GM19438 (cell line): ENCODE data around the gene CCN5.
"Not testable (repeated sequence)": the region's sequence is repeated elsewhere in the genome, so short reads cannot be mapped to it uniquely, and the experiment has no call there.

Source experiments
- ATAC-seq: cut with Tn5 transposase; IDR thresholded peaks from one replicate; pipeline ENCODE4 v1.9.1; 2021; ENCODE audit warnings: low read depth; ENCODE audit not compliant: unreplicated experiment

Gene CCN5

GRCh38 chr20:44694159-44694558 lies 21.0 kb upstream of the CCN5 start:
- no peak for ATAC-seq

DNA sequence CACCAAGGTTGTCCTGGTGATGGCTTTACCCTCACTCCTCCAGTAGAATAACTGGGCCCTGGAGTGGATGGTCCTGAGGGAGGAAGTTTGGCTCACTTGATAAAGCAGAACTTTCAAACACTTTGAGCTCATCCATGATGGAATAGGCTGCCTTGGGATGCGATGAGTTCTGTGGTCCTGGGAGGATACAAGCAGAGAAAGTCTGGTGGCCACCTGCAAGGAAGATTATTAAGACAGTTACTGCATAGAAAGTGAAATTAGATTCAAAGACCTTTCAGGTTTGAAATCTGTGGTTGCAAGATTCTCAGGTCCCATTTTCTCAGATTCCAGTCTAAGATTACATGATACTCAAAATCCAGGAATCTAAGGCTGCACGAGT lies 19.9 kb upstream of the CCN5 start:
- ATAC-seq, result no peak

DNA sequence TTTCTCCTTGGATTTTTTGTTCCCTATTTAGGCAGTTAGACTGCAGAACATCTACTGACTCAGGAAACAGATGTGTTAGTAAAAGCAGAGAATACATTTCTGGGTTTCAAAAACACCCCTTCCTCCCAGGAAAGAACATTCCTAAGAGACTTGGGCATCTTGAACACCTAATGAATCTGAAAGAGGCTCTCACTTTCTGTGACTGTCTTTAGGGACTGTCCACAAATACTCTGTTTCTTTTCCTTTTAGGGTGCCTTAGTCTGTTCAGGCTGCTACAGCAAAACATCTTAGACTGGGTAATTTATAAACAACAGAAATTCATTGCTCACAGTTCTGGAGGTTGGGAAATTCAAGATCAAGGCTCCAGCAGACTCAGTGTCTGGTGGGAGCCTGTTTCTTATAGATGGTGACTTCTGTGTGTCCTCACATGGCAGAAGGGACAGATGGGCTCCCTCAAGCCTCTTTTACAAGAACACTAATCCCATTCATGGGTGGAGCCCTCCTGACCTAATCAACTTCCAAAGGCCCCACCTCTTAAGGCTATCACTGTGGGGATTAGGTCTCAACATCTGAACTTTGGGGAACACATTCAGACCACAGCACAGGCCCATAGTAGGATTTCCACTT lies 19.4 kb upstream of the CCN5 start:
- no peak for ATAC-seq

DNA sequence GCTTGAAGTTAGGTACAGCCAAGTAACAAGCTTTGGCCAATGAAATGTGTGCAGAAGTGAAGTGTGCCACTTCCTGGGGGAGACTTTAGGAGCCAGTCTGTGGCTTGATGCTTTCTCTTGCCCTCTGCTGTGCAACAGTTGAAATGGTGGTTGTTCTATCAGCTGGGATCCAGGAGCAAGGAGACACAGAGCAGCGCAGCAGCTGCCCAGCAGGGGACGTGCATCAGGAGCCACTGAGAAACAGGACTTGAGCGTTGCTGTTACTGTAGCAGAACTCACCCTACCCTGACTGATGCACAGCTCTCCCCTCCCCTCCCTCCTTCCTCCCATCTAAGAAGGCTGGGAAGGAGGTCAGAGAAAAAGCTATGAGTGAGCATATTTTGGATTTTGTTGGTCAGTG lies 18.9 kb upstream of the CCN5 start:
- ATAC-seq, result no peak

GRCh38 chr20:44697041-44697440 lies 18.1 kb upstream of the CCN5 start:
- ATAC-seq, result not testable (repeated sequence)

DNA sequence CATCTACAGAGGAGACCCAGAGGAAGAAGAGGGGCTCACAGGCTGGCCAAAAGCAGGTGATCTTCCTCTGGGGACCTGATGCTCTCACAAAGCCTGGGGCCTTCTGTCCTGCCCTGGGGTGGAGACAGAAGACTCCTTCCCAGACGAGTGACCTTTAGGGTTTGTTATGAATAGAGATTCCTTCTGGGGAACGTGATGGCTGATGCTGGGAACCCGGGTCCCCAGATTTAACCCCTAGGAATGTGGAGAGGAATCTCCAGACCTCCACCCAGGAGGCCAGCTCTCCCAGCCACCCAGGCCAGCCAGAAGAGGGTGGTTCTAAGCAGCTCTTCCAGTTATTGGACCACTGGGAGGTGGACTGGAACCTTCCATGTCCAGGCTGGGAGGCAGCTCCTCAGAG lies 16.8 kb upstream of the CCN5 start:
- no peak for ATAC-seq

DNA sequence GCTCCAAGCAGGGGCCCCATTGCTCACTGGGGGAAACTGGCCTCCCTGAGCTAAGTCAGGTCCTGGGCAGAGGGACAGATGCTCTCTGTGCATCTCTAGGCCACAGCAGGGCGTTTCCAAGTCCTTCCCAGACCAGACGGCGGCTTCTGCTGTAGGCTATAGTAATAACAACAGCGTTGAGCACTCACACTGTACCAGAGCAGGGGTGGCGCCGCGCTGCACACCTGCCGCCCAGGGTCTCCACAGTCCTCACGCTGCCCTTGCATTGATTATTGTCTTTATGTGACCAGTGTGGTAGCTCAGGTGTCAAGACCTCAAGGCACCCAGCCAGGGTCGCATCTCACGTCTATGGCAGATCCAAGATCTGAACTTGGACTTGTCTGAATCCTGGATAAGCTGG lies 14.9 kb upstream of the CCN5 start:
- ATAC-seq, result no peak

- no peak for ATAC-seq
Measured at GRCh38 chr20:44701118-44701857, 13.9 kb upstream of the CCN5 start.

DNA sequence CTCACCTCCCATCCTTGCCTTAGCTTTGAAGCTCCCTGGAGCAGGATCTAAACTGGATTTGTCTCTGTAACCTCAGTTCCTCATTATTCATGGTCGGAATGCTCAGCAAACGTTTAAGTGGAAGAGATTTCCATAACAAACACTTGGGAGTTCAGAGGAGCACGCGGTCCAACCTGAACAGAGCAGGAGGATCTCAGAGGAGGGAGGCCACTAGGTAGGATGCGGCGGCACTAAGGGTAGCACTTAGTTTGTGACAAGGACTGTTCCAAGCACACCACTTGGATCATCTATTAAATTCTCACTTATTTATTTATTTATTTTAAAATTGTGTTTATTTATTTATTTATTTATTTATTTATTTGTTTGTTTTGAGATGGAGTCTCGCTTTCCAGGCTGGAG lies 13.3 kb upstream of the CCN5 start:
- no peak for ATAC-seq

DNA sequence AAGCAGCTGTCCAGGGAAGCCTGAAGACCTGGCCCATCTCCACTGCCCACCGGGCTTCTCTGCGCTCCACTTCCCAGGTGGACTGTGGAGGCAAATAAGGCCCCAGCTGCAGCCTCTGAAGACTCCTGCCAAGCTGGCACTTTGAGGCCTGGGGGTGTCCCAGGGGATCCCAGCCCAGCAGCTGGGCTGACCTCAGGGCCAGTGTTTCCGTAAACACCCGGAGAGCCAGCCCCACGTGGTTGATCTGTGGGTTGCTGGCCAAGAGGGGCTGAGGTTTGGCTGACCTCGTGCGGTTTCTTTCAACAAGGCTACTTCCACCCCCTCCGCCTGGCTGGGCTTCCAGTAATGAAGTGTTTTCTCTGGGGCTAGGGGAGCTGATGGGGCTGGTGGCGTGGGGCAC lies 12.4 kb upstream of the CCN5 start:
- peak; percentile 61 for ATAC-seq

- no peak for ATAC-seq
Measured at GRCh38 chr20:44703183-44703925, 11.8 kb upstream of the CCN5 start.

DNA sequence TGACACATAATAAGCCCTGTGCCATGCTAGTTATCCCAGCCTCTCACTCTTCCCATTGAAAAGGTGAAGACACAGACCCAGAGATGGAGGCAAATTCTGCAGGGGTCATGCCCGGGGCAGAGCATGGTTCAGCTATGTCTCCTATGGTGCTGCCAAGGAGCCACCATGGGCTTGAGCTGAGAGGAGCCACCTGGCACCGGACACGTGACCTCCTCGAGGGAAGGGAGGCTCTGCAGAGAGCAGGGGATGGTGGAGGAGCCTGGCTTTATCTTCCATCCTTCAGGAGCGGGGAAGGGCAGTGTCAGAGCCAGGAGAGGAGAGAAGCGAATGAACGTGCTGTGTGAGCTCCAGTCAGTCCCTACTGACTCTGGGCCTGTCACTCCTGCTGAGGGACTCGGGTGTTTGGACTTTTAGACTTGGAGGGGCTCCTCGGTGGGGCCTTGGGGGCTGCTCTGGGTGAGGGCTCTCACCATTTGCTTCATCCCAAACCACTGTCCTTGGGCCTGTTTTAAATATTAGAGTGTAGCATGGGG lies 11.1 kb upstream of the CCN5 start:
- no peak for ATAC-seq

- ATAC-seq, result no peak
Measured at GRCh38 chr20:44704551-44704971, 10.6 kb upstream of the CCN5 start.

- no peak for ATAC-seq
Measured at GRCh38 chr20:44705364-44706094, 9.6 kb upstream of the CCN5 start.

GRCh38 chr20:44706301-44707017 lies 8.7 kb upstream of the CCN5 start:
- no peak for ATAC-seq

- no peak for ATAC-seq
Measured at GRCh38 chr20:44707018-44707579, 8.1 kb upstream of the CCN5 start.

GRCh38 chr20:44709380-44709779 lies 5.8 kb upstream of the CCN5 start:
- no peak for ATAC-seq

DNA sequence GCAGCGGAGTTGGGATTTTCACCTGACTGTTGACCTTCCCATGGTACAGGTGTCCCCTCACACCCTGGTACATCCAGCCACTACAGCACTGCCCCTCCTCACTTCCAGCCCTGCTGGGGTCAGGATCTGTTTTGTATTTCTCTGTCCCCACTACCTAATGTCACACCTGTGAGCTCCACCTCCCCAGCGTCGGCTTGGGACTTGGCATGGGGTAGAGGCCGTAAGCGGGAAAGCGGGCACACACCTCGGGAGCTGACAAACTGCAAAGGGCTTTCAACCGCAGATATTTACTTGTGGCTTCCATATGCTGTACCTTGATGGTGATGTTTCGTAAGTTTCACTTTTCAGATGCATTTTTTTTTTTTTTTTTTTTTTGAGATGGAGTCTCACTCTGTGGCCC lies 5.4 kb upstream of the CCN5 start:
- ATAC-seq, result no peak

DNA sequence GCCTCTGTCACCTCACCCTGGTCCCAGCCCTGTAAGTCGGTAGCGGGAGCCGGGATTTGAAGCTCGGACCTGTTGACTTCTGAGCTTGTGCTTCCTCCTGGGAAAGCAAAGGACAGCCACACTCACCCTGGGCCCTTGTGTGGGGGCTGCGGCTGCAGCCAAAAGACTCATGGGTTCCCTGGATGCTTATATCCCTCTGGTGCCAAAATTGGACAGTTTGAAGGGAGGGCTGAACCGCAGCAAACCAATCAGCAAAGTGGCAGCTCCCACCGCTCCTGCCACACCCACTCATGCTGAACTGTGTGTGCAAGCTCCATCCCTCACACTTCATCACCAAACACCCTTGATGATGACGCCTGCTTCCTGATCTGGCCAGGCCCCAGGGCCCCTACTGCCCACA lies 3.9 kb upstream of the CCN5 start:
- ATAC-seq, result no peak
